HEK293 (cell line): ENCODE data around the gene PRELID2.

ENCODE experiments used
- CTCF ChIA-PET: fragments of 350-600 bp; formaldehyde crosslinking; extraction: SDS; loops from one replicate; lab custom pipeline; 2021; ENCODE audit warnings: antibody characterized with exemption; lab: Yijun Ruan, JAX
- POLR2A ChIA-PET: fragments of 300-600 bp; formaldehyde crosslinking; extraction: SDS; loops from one replicate; lab custom pipeline; 2020; ENCODE audit warnings: antibody characterized with exemption, inconsistent platforms; lab: Yijun Ruan, JAX
- H3K27ac ChIP-seq: fragments of 200-500 bp; sonication (Bioruptor generic); 2 replicates; pipeline ENCODE4 v1.5.1; 2014; ENCODE audit warnings: low read depth, low read length, control low read depth, inconsistent platforms; ENCODE audit errors: extremely low read depth
- H3K36me3 ChIP-seq, 2 experiments: fragments of 200-500 bp in 1 of 2; sonication (Bioruptor generic) in 1 of 2; 1 replicate in 1 of 2; 2 replicates in 1 of 2; pipeline ENCODE4 v1.5.1; 2014 to 2017; ENCODE audit warnings: inconsistent platforms in 2 of 2, low read length in 2 of 2; ENCODE audit not compliant: control insufficient read depth in 2 of 2, insufficient read depth in 1 of 2
- H3K4me1 ChIP-seq: fragments of 200-500 bp; sonication (Bioruptor generic); 2 replicates; pipeline ENCODE4 v1.5.1; 2014; ENCODE audit warnings: mild to moderate bottlenecking, low read length, inconsistent platforms; ENCODE audit not compliant: control insufficient read depth, insufficient read depth
- H3K4me3 ChIP-seq: 2 replicates; pipeline ENCODE4 v1.5.1; 2011; ENCODE audit warnings: low read depth, mild to moderate bottlenecking, control low read depth, low read length, moderate library complexity
- H3K9me3 ChIP-seq: fragments of 200-500 bp; sonication (Bioruptor generic); 2 replicates; pipeline ENCODE4 v1.5.1; 2014; ENCODE audit warnings: low read depth, low read length, inconsistent platforms; ENCODE audit not compliant: control insufficient read depth, insufficient read depth
- GLIS1 ChIP-seq: fragments of 450-650 bp; formaldehyde crosslinking; IDR thresholded peaks from 2 replicates; pipeline ENCODE4 v1.5.1; 2016; ENCODE audit warnings: missing biosample characterization, missing genetic modification characterization
- MEIS1 ChIP-seq: sonication (generic); formaldehyde crosslinking; IDR thresholded peaks from 2 replicates; pipeline ENCODE4 v1.8.1; 2022; ENCODE audit warnings: missing genetic modification reagents, mild to moderate bottlenecking, borderline replicate concordance
- PBX3 ChIP-seq: sonication (generic); formaldehyde crosslinking; IDR thresholded peaks from 2 replicates; pipeline ENCODE4 v1.8.1; 2022; ENCODE audit warnings: mild to moderate bottlenecking, moderate library complexity, missing genetic modification reagents
- SETDB1 ChIP-seq: IDR thresholded peaks from one replicate; pipeline ENCODE4 v1.6.1; 2017; ENCODE audit warnings: mild to moderate bottlenecking, low read length, moderate library complexity, mixed read lengths; ENCODE audit not compliant: insufficient read length
- TRIM28 ChIP-seq: IDR thresholded peaks from 2 replicates; pipeline ENCODE4 v1.6.1; 2011; ENCODE audit warnings: low read length, control low read depth, borderline replicate concordance
- ZBTB44 ChIP-seq: fragments of 450-650 bp; IDR thresholded peaks from 2 replicates; pipeline ENCODE4 v1.5.1; 2018; ENCODE audit warnings: missing biosample characterization, mild to moderate bottlenecking, missing genetic modification characterization
- ZBTB49 ChIP-seq: fragments of 450-650 bp; formaldehyde crosslinking; IDR thresholded peaks from 2 replicates; pipeline ENCODE4 v1.5.1; 2016; ENCODE audit warnings: missing biosample characterization, missing genetic modification characterization, low read depth
- ZBTB7A ChIP-seq: fragments of 450-650 bp; formaldehyde crosslinking; IDR thresholded peaks from 2 replicates; pipeline ENCODE4 v1.5.1; 2016; ENCODE audit warnings: low read depth, missing biosample characterization, missing genetic modification characterization
- ZNF114 ChIP-seq: fragments of 450-650 bp; formaldehyde crosslinking; IDR thresholded peaks from 2 replicates; pipeline ENCODE4 v1.5.0; 2017; ENCODE audit warnings: missing biosample characterization, missing genetic modification characterization
- ZNF148 ChIP-seq: fragments of 450-650 bp; formaldehyde crosslinking; IDR thresholded peaks from 2 replicates; pipeline ENCODE4 v1.5.0; 2017; ENCODE audit warnings: missing biosample characterization, missing genetic modification characterization, borderline replicate concordance
- ZNF157 ChIP-seq: fragments of 450-650 bp; formaldehyde crosslinking; IDR thresholded peaks from 2 replicates; pipeline ENCODE4 v1.5.1; 2016; ENCODE audit warnings: missing biosample characterization, missing genetic modification characterization
- ZNF416 ChIP-seq: fragments of 450-650 bp; formaldehyde crosslinking; IDR thresholded peaks from 2 replicates; pipeline ENCODE4 v1.5.1; 2016; ENCODE audit warnings: missing biosample characterization, missing genetic modification characterization
- ZNF433 ChIP-seq: fragments of 450-650 bp; formaldehyde crosslinking; IDR thresholded peaks from 2 replicates; pipeline ENCODE4 v1.5.1; 2016; ENCODE audit warnings: missing biosample characterization, missing genetic modification characterization, low read depth
- ZNF48 ChIP-seq: fragments of 450-650 bp; formaldehyde crosslinking; IDR thresholded peaks from 2 replicates; pipeline ENCODE4 v1.5.1; 2016; ENCODE audit warnings: missing biosample characterization, missing genetic modification characterization
- ZNF529 ChIP-seq: fragments of 450-650 bp; formaldehyde crosslinking; IDR thresholded peaks from 2 replicates; pipeline ENCODE4 v1.5.1; 2017; ENCODE audit warnings: missing genetic modification characterization, missing biosample characterization; ENCODE audit not compliant: insufficient replicate concordance
- ZNF530 ChIP-seq: fragments of 450-650 bp; formaldehyde crosslinking; IDR thresholded peaks from 2 replicates; pipeline ENCODE4 v1.5.1; 2016; ENCODE audit warnings: low read depth, missing biosample characterization, missing genetic modification characterization
- ZNF549 ChIP-seq: fragments of 450-650 bp; IDR thresholded peaks from 2 replicates; pipeline ENCODE4 v1.5.1; 2018; ENCODE audit warnings: missing biosample characterization, missing genetic modification characterization, mild to moderate bottlenecking, inconsistent platforms, moderate library complexity
- ZNF561 ChIP-seq: fragments of 450-650 bp; IDR thresholded peaks from 2 replicates; pipeline ENCODE4 v1.5.1; 2018; ENCODE audit warnings: missing biosample characterization, missing genetic modification characterization, borderline replicate concordance
- ZNF580 ChIP-seq: fragments of 450-650 bp; formaldehyde crosslinking; IDR thresholded peaks from 2 replicates; pipeline ENCODE4 v1.5.1; 2016; ENCODE audit warnings: missing biosample characterization, missing genetic modification characterization
- ZNF645 ChIP-seq: fragments of 450-650 bp; formaldehyde crosslinking; IDR thresholded peaks from 2 replicates; pipeline ENCODE4; 2016; ENCODE audit warnings: missing biosample characterization, missing genetic modification characterization
- ZNF658 ChIP-seq: fragments of 450-650 bp; formaldehyde crosslinking; IDR thresholded peaks from 2 replicates; pipeline ENCODE4; 2016; ENCODE audit warnings: missing biosample characterization, missing genetic modification characterization
- ZNF701 ChIP-seq: fragments of 450-650 bp; formaldehyde crosslinking; IDR thresholded peaks from 2 replicates; pipeline ENCODE4 v1.5.1; 2016; ENCODE audit warnings: missing biosample characterization, missing genetic modification characterization
- ZNF747 ChIP-seq: fragments of 450-650 bp; formaldehyde crosslinking; IDR thresholded peaks from 2 replicates; pipeline ENCODE4 v1.5.1; 2016; ENCODE audit warnings: missing biosample characterization, missing genetic modification characterization
- ZNF76 ChIP-seq: fragments of 450-650 bp; formaldehyde crosslinking; IDR thresholded peaks from 2 replicates; pipeline ENCODE4; 2016; ENCODE audit warnings: low read depth, missing biosample characterization, missing genetic modification characterization, borderline replicate concordance
- ZNF785 ChIP-seq: fragments of 450-650 bp; formaldehyde crosslinking; IDR thresholded peaks from 2 replicates; pipeline ENCODE4 v1.5.1; 2016; ENCODE audit warnings: missing biosample characterization, missing genetic modification characterization
- ZNF830 ChIP-seq: fragments of 450-650 bp; IDR thresholded peaks from 2 replicates; pipeline ENCODE4 v1.5.0; 2018; ENCODE audit warnings: missing biosample characterization, missing genetic modification characterization, low read depth, mild to moderate bottlenecking, moderate library complexity

The PRELID2 gene

GRCh38 chr5:145776886-145777285 lies 58.3 kb downstream of the PRELID2 start (continued):
- TF ChIP-seq ZNF148 (no peak), ZNF785 (tag by site-specific recombination) (no peak), ZNF580 (tag by site-specific recombination) (no peak)

GRCh38 chr5:145775893-145776444 lies 59.2 kb downstream of the PRELID2 start:
- Histone ChIP-seq H3K4me1 (no peaks in the 10 kb centered on the region), H3K4me3 (no peak overlapping the region), H3K9me3 (no peaks in the 10 kb centered on the region), H3K36me3 (peaks cover 0 to 4% of the 10 kb centered on the region in 2 experiments; a peak in 1 of 3 replicates), H3K27ac (no peak overlapping the region)
- POLR2A ChIA-PET, result no interaction called here
- CTCF ChIA-PET, result interaction anchor here (1.0 kb wide), 1 partner anchor 9 kb away, joined by 3 read pairs; no protein-coding TSS in a partner anchor
- TF ChIP-seq ZNF529 (tag by site-specific recombination) (no peak), GLIS1 (tag by site-specific recombination) (no peak), ZNF549 (tag by site-specific recombination) (no peak), PBX3 (CRISPR knock-in tag) (no peak), ZNF433 (tag by site-specific recombination) (no peak), ZNF747 (tag by site-specific recombination) (no peak), ZBTB49 (tag by site-specific recombination) (no peak), MEIS1 (CRISPR knock-in tag) (no peak), TRIM28 (no peak), ZNF561 (no peak), ZNF830 (tag by site-specific recombination) (no peak)

- Histone ChIP-seq H3K4me3 (no peak overlapping the region), H3K9me3 (no peaks in the 10 kb centered on the region), H3K36me3 (peaks cover 0 to 4% of the 10 kb centered on the region in 2 experiments; a peak in 1 of 3 replicates), H3K4me1 (no peaks in the 10 kb centered on the region), H3K27ac (no peak overlapping the region)
- ChIA-PET CTCF (interaction anchor here (1.0 kb wide), 1 partner anchor 10 kb away, joined by 3 read pairs; no protein-coding TSS in a partner anchor), POLR2A (no interaction called here)
- no peak for TF ChIP-seq ZBTB7A (tag by site-specific recombination)
- no peak for TF ChIP-seq ZNF76 (tag by site-specific recombination)
- no peak for TF ChIP-seq ZNF157
- no peak for TF ChIP-seq ZBTB44 (tag by site-specific recombination)
- no peak for TF ChIP-seq ZNF645
- TF ChIP-seq ZNF701 (tag by site-specific recombination), result no peak
- TF ChIP-seq ZNF48 (tag by site-specific recombination), result no peak
- no peak for TF ChIP-seq ZNF416
- TF ChIP-seq ZNF658 (tag by site-specific recombination), result no peak
- no peak for TF ChIP-seq ZNF530 (tag by site-specific recombination)
- TF ChIP-seq SETDB1, result no peak
- TF ChIP-seq ZNF114 (tag by site-specific recombination), result no peak
Measured at GRCh38 chr5:145775411-145775810, 59.7 kb downstream of the PRELID2 start.
